ENCODE results near the gene ANAPC5.

- TF ChIP-seq CTCF (IDR thresholded peaks at IDR 0.05; ENCODE audit: insufficient read depth, low read length, poor library complexity, severe bottlenecking) (no peak), EZH2phosphoT487 (conservative IDR thresholded peaks at IDR 0.05; ENCODE audit: low read length) (no peak)
These were observed 13.8 kb upstream of the ANAPC5 start for GRCh38 chr12:121366063-121366459.

Data from SU-DHL-6 (cell line).